T-helper 9 cell (primary cell): ENCODE results near the gene NDUFS8.
A peak's percentile ranks its signal among the peaks of the same experiment; 100 is the strongest.

ENCODE experiments used
- DNase-seq: peaks from one replicate; pipeline ENCODE4 v3.0.0-alpha.2; 2020

The NDUFS8 gene

GRCh38 chr11:68038226-68038717 is 7.8 kb downstream of the NDUFS8 start:
- no peak for DNase-seq

- DNase-seq = peak; percentile 37
Observed at GRCh38 chr11:68038718-68039525, 8.4 kb downstream of the NDUFS8 start, which contains the start of gene TCIRG1. TSS of gene TCIRG1 (plus strand) at chr11:68039025. CDS start at chr11:68041272, 2,247 bp downstream.

GRCh38 chr11:68039526-68040086 is 9.1 kb downstream of the NDUFS8 start:
- DNase-seq = no peak

- DNase-seq = peak; percentile 25
Observed at GRCh38 chr11:68040101-68040956, 9.8 kb downstream of the NDUFS8 start.

- DNase-seq = no peak
Observed at GRCh38 chr11:68040957-68041591, 10.6 kb downstream of the NDUFS8 start.

GRCh38 chr11:68041617-68042218 is 11.2 kb downstream of the NDUFS8 start:
- DNase-seq = no peak

GRCh38 chr11:68042219-68043028 is 11.9 kb downstream of the NDUFS8 start:
- no peak for DNase-seq

GRCh38 chr11:68043029-68043348 is 12.5 kb downstream of the NDUFS8 start:
- DNase-seq = no peak

- DNase-seq = no peak
Observed at GRCh38 chr11:68043349-68044144, 13.1 kb downstream of the NDUFS8 start.

- no peak for DNase-seq
Observed at GRCh38 chr11:68044145-68044813, 13.8 kb downstream of the NDUFS8 start.

GRCh38 chr11:68044898-68045351 is 14.4 kb downstream of the NDUFS8 start:
- DNase-seq = no peak

- DNase-seq = no peak
Observed at GRCh38 chr11:68047437-68048290, 17.2 kb downstream of the NDUFS8 start.

- DNase-seq = no peak
Observed at GRCh38 chr11:68048681-68049508, 18.4 kb downstream of the NDUFS8 start.

- DNase-seq = no peak
Observed at GRCh38 chr11:68049509-68050370, 19.3 kb downstream of the NDUFS8 start.

- no peak for DNase-seq
Observed at GRCh38 chr11:68050371-68050841, 19.9 kb downstream of the NDUFS8 start.

- DNase-seq = no peak
Observed at GRCh38 chr11:68051191-68052136, 21.0 kb downstream of the NDUFS8 start.
